IPS-20b (cell line): ENCODE results near the gene DRAP1.

Experiments used
- H3K27ac ChIP-seq: one replicate; pipeline ENCODE4 v1.5.1; 2013; ENCODE audit warnings: low read length
- H3K27me3 ChIP-seq: 2 replicates; pipeline ENCODE4 v1.6.1; 2013; ENCODE audit warnings: mild to moderate bottlenecking, low read length, inconsistent platforms; ENCODE audit not compliant: insufficient read depth
- H3K36me3 ChIP-seq: 2 replicates; pipeline ENCODE4 v1.6.1; 2013; ENCODE audit warnings: low read depth, mild to moderate bottlenecking, inconsistent platforms, low read length, moderate library complexity; ENCODE audit not compliant: insufficient read depth
- H3K4me1 ChIP-seq: 2 replicates; pipeline ENCODE4 v1.6.1; 2013; ENCODE audit warnings: mild to moderate bottlenecking, control low read depth, inconsistent platforms, low read length, moderate library complexity; ENCODE audit not compliant: insufficient read depth
- H3K4me3 ChIP-seq: 2 replicates; pipeline ENCODE4 v1.5.1; 2013; ENCODE audit warnings: mild to moderate bottlenecking, low read length, inconsistent platforms
- H3K9ac ChIP-seq: 2 replicates; pipeline ENCODE4 v1.6.1; 2013; ENCODE audit warnings: low read depth, mild to moderate bottlenecking, inconsistent platforms, low read length, moderate library complexity
- H3K9me3 ChIP-seq: 2 replicates; pipeline ENCODE4 v1.6.1; 2013; ENCODE audit warnings: mild to moderate bottlenecking, low read depth, low read length, inconsistent platforms; ENCODE audit not compliant: insufficient read depth

DRAP1 gene

GRCh38 chr11:65919141-65919572 is at the start of gene DRAP1:
DRAP1 (plus strand) TSS chr11:65919426; CDS start chr11:65919502, 76 bp downstream.
- peak within 1 kb of the TSS; percentile 97 for H3K4me3 ChIP-seq
- H3K27me3 ChIP-seq: no peaks in the 10 kb centered on the region
- H3K36me3 ChIP-seq: peaks cover 15% of the 10 kb centered on the region
- no peaks in the 10 kb centered on the region for H3K9me3 ChIP-seq
- H3K27ac ChIP-seq: peak within 1 kb of the TSS; percentile 55
- peak within 1 kb of the TSS; percentile 94 for H3K9ac ChIP-seq
- H3K4me1 ChIP-seq: peaks cover 6% of the 10 kb centered on the region; the same call in 1 of the 2 replicates

GRCh38 chr11:65869643-65870306 is 49.5 kb upstream of the DRAP1 start:
- peaks cover 19% of the 10 kb centered on the region for H3K36me3 ChIP-seq
- no peaks in the 10 kb centered on the region for H3K9me3 ChIP-seq
- no peak overlapping the region for H3K9ac ChIP-seq
- H3K27me3 ChIP-seq: peaks cover 28% of the 10 kb centered on the region
- no peak overlapping the region for H3K27ac ChIP-seq
- H3K4me3 ChIP-seq: no peak overlapping the region
- H3K4me1 ChIP-seq: no peaks in the 10 kb centered on the region

GRCh38 chr11:65870307-65870658 is 48.9 kb upstream of the DRAP1 start:
- Histone ChIP-seq H3K27ac (no peak overlapping the region), H3K27me3 (peaks cover 28% of the 10 kb centered on the region), H3K9ac (no peak overlapping the region), H3K9me3 (no peaks in the 10 kb centered on the region), H3K4me3 (no peak overlapping the region), H3K36me3 (peaks cover 14% of the 10 kb centered on the region), H3K4me1 (no peaks in the 10 kb centered on the region)

GRCh38 chr11:65870706-65871681 is 48.2 kb upstream of the DRAP1 start:
- no peak overlapping the region for H3K4me3 ChIP-seq
- peaks cover 28% of the 10 kb centered on the region for H3K27me3 ChIP-seq
- no peaks in the 10 kb centered on the region for H3K9me3 ChIP-seq
- no peaks in the 10 kb centered on the region for H3K4me1 ChIP-seq
- peaks cover 7% of the 10 kb centered on the region; the same call in 1 of the 2 replicates for H3K36me3 ChIP-seq
- no peak overlapping the region for H3K9ac ChIP-seq
- no peak overlapping the region for H3K27ac ChIP-seq

GRCh38 chr11:65871811-65872548 is 47.2 kb upstream of the DRAP1 start:
- no peaks in the 10 kb centered on the region for H3K4me1 ChIP-seq
- H3K27me3 ChIP-seq: peaks cover 28% of the 10 kb centered on the region
- no peaks in the 10 kb centered on the region for H3K9me3 ChIP-seq
- H3K27ac ChIP-seq: no peak overlapping the region
- peak overlapping the region; percentile 44; the same call in 1 of the 2 replicates for H3K4me3 ChIP-seq
- no peak overlapping the region for H3K9ac ChIP-seq
- H3K36me3 ChIP-seq: no peaks in the 10 kb centered on the region

GRCh38 chr11:65872586-65873317 is 46.5 kb upstream of the DRAP1 start, which contains the start of gene EFEMP2:
EFEMP2 (minus strand) TSS chr11:65872800; CDS start chr11:65872354, 446 bp downstream.
- peak within 1 kb of the TSS; percentile 56; the same call in 1 of the 2 replicates for H3K9ac ChIP-seq
- H3K9me3 ChIP-seq: no peaks in the 10 kb centered on the region
- H3K4me1 ChIP-seq: no peaks in the 10 kb centered on the region
- no peaks in the 10 kb centered on the region for H3K36me3 ChIP-seq
- peak within 1 kb of the TSS; percentile 65 for H3K4me3 ChIP-seq
- peaks cover 28% of the 10 kb centered on the region for H3K27me3 ChIP-seq
- H3K27ac ChIP-seq: no peak within 1 kb of the TSS

GRCh38 chr11:65873318-65874156 is 45.7 kb upstream of the DRAP1 start:
- H3K9me3 ChIP-seq: no peaks in the 10 kb centered on the region
- H3K4me3 ChIP-seq: peak overlapping the region; percentile 65
- no peak overlapping the region for H3K27ac ChIP-seq
- H3K36me3 ChIP-seq: no peaks in the 10 kb centered on the region
- H3K9ac ChIP-seq: peak overlapping the region; percentile 56; the same call in 1 of the 2 replicates
- peaks cover 27% of the 10 kb centered on the region for H3K27me3 ChIP-seq
- H3K4me1 ChIP-seq: no peaks in the 10 kb centered on the region

- Histone ChIP-seq H3K9me3 (no peaks in the 10 kb centered on the region), H3K27ac (no peak within 1 kb of the TSS), H3K9ac (no peak within 1 kb of the TSS), H3K27me3 (no peaks in the 10 kb centered on the region; the same call in 1 of the 2 replicates), H3K4me1 (no peaks in the 10 kb centered on the region), H3K36me3 (peaks cover 28% of the 10 kb centered on the region), H3K4me3 (no peak within 1 kb of the TSS)
These were observed 39.6 kb upstream of the DRAP1 start, which contains the start of gene CTSW for GRCh38 chr11:65879617-65880016. CTSW (plus strand) TSS chr11:65879837; CDS start chr11:65879855, 18 bp downstream.

- Histone ChIP-seq H3K9ac (no peak overlapping the region), H3K27ac (no peak overlapping the region), H3K4me1 (no peaks in the 10 kb centered on the region), H3K27me3 (no peaks in the 10 kb centered on the region; the same call in 1 of the 2 replicates), H3K4me3 (no peak overlapping the region), H3K36me3 (peaks cover 31% of the 10 kb centered on the region), H3K9me3 (no peaks in the 10 kb centered on the region)
These were observed 39.2 kb upstream of the DRAP1 start for GRCh38 chr11:65880027-65880426.

- no peaks in the 10 kb centered on the region; the same call in 1 of the 2 replicates for H3K27me3 ChIP-seq
- no peaks in the 10 kb centered on the region for H3K4me1 ChIP-seq
- H3K9ac ChIP-seq: no peak overlapping the region
- no peaks in the 10 kb centered on the region for H3K9me3 ChIP-seq
- peaks cover 40% of the 10 kb centered on the region for H3K36me3 ChIP-seq
- H3K4me3 ChIP-seq: no peak overlapping the region
- no peak overlapping the region for H3K27ac ChIP-seq
These were observed 38.3 kb upstream of the DRAP1 start for GRCh38 chr11:65880844-65881421.
